H9 (cell line): Measurements from ENCODE around the gene AACS. TPM values are rescaled to one million over a fixed set of nuclear protein-coding genes. Genes with fewer than 3 reads are reported as not detected.

Source experiments
- DNase-seq: peaks from one replicate; pipeline ENCODE4 v3.0.0-alpha.2; 2017
- H2AFZ ChIP-seq: one replicate; pipeline ENCODE4 v1.6.1; 2013; ENCODE audit warnings: mild to moderate bottlenecking, low read length, control low read depth, moderate library complexity
- H2AK5ac ChIP-seq: 2 replicates; pipeline ENCODE4 v1.6.1; 2013; ENCODE audit warnings: low read length, control low read depth, mixed read lengths; ENCODE audit not compliant: insufficient read length
- H2BK120ac ChIP-seq: one replicate; pipeline ENCODE4 v1.6.1; 2013; ENCODE audit warnings: low read depth, mild to moderate bottlenecking, low read length, control low read depth, inconsistent platforms; ENCODE audit not compliant: poor library complexity, severe bottlenecking
- H2BK12ac ChIP-seq: 2 replicates; pipeline ENCODE4 v1.6.1; 2013; ENCODE audit warnings: low read length, control low read depth, mixed read lengths, low read depth; ENCODE audit not compliant: insufficient read length
- H2BK15ac ChIP-seq: 2 replicates; pipeline ENCODE4 v1.6.1; 2013; ENCODE audit warnings: low read depth, low read length, control low read depth
- H2BK20ac ChIP-seq: one replicate; pipeline ENCODE4 v1.6.1; 2013; ENCODE audit warnings: low read depth, mild to moderate bottlenecking, low read length, control low read depth, inconsistent platforms; ENCODE audit not compliant: poor library complexity, severe bottlenecking
- H2BK5ac ChIP-seq: 2 replicates; pipeline ENCODE4 v1.6.1; 2013; ENCODE audit warnings: low read length, control low read depth, mixed read lengths; ENCODE audit not compliant: insufficient read length
- H3K14ac ChIP-seq: 2 replicates; pipeline ENCODE4 v1.6.1; 2013; ENCODE audit warnings: low read length, control low read depth; ENCODE audit not compliant: insufficient read depth
- H3K18ac ChIP-seq: 2 replicates; pipeline ENCODE4 v1.6.1; 2013; ENCODE audit warnings: low read depth, mild to moderate bottlenecking, mixed read lengths, low read length, control low read depth; ENCODE audit not compliant: insufficient read length
- H3K23ac ChIP-seq: 2 replicates; pipeline ENCODE4 v1.6.1; 2013; ENCODE audit warnings: low read length, control low read depth, mixed read lengths, low read depth; ENCODE audit not compliant: insufficient read length
- H3K23me2 ChIP-seq: 2 replicates; pipeline ENCODE4 v1.6.1; 2013; ENCODE audit warnings: low read depth, mild to moderate bottlenecking, mixed read lengths, low read length, control low read depth; ENCODE audit not compliant: insufficient read length, poor library complexity, severe bottlenecking
- H3K27ac ChIP-seq: 2 replicates; pipeline ENCODE4 v1.5.1; 2013; ENCODE audit warnings: low read length, control low read depth, mixed read lengths, low read depth; ENCODE audit not compliant: insufficient read length
- H3K27me3 ChIP-seq: 2 replicates; pipeline ENCODE4 v1.6.1; 2013; ENCODE audit warnings: low read length, control low read depth, inconsistent platforms; ENCODE audit not compliant: insufficient read depth
- H3K4ac ChIP-seq: 2 replicates; pipeline ENCODE4 v1.6.1; 2013; ENCODE audit warnings: low read depth, mild to moderate bottlenecking, control low read depth, inconsistent platforms, low read length, moderate library complexity
- H3K4me1 ChIP-seq: 2 replicates; pipeline ENCODE4 v1.6.1; 2013; ENCODE audit warnings: low read length, control low read depth, inconsistent platforms; ENCODE audit not compliant: insufficient read depth
- H3K4me2 ChIP-seq: 2 replicates; pipeline ENCODE4 v1.6.1; 2013; ENCODE audit warnings: low read length, control low read depth, mixed read lengths; ENCODE audit not compliant: insufficient read length, insufficient read depth
- H3K56ac ChIP-seq: 2 replicates; pipeline ENCODE4 v1.6.1; 2013; ENCODE audit warnings: low read depth, mild to moderate bottlenecking, mixed read lengths, low read length, control low read depth; ENCODE audit not compliant: insufficient read length
- H3K79me1 ChIP-seq: 2 replicates; pipeline ENCODE4 v1.6.1; 2013; ENCODE audit warnings: low read depth, mild to moderate bottlenecking, moderate library complexity, low read length, control low read depth, inconsistent platforms; ENCODE audit not compliant: insufficient read depth, poor library complexity, severe bottlenecking
- H3K79me2 ChIP-seq: 2 replicates; pipeline ENCODE4 v1.6.1; 2013; ENCODE audit warnings: low read length, control low read depth, inconsistent platforms; ENCODE audit not compliant: insufficient read depth
- H3K9ac ChIP-seq: 2 replicates; pipeline ENCODE4 v1.6.1; 2013; ENCODE audit warnings: low read length, control low read depth, mixed read lengths; ENCODE audit not compliant: insufficient read length; ENCODE audit errors: extremely low read depth
- H3K9me3 ChIP-seq: one replicate; pipeline ENCODE4 v1.6.1; 2013; ENCODE audit warnings: low read depth, low read length, inconsistent platforms; ENCODE audit not compliant: control insufficient read depth
- H3T11ph ChIP-seq: one replicate; pipeline ENCODE4 v1.6.1; 2013; ENCODE audit warnings: mild to moderate bottlenecking, low read length, control low read depth, inconsistent platforms
- H4K20me1 ChIP-seq: one replicate; pipeline ENCODE4 v1.6.1; 2013; ENCODE audit not compliant: control insufficient read depth, insufficient read length, insufficient read depth
- H4K5ac ChIP-seq: 2 replicates; pipeline ENCODE4 v1.6.1; 2013; ENCODE audit warnings: low read depth, mild to moderate bottlenecking, mixed read lengths, low read length, control low read depth; ENCODE audit not compliant: insufficient read length
- H4K8ac ChIP-seq: replicated peaks from 2 replicates; pipeline ENCODE4 v1.6.1; 2013; ENCODE audit warnings: low read length, control low read depth, mixed read lengths, low read depth; ENCODE audit not compliant: insufficient read length
- H4K91ac ChIP-seq: 2 replicates; pipeline ENCODE4 v1.6.1; 2013; ENCODE audit warnings: low read depth, mild to moderate bottlenecking, moderate library complexity, mixed read lengths, low read length, control low read depth; ENCODE audit not compliant: insufficient read length
- H3K27ac Mint-ChIP-seq, 3 experiments: 2 replicates in 2 of 3; 3 replicates in 1 of 3; pipeline ENCODE4 v1.8.0; 2020 to 2021; ENCODE audit warnings: mixed read lengths in 3 of 3, mild to moderate bottlenecking in 1 of 3, moderate library complexity in 1 of 3
- H3K27me3 Mint-ChIP-seq: 2 replicates; pipeline ENCODE4 v1.8.0; 2021; ENCODE audit warnings: low read depth, mild to moderate bottlenecking, moderate library complexity, mixed read lengths
- H3K36me3 Mint-ChIP-seq, 3 experiments: 2 replicates in 2 of 3; 3 replicates in 1 of 3; pipeline ENCODE4 v1.8.0; 2020 to 2021; ENCODE audit warnings: low read depth in 3 of 3, mixed read lengths in 3 of 3; ENCODE audit not compliant: insufficient read depth in 1 of 3
- H3K4me1 Mint-ChIP-seq, 2 experiments: 2 replicates each; pipeline ENCODE4 v1.8.0; 2020; ENCODE audit warnings: mixed read lengths in 2 of 2
- H3K4me3 Mint-ChIP-seq, 2 experiments: 2 replicates in 1 of 2; 3 replicates in 1 of 2; pipeline ENCODE4 v1.8.0; 2020 to 2021; ENCODE audit warnings: mild to moderate bottlenecking in 2 of 2, mixed read lengths in 2 of 2, moderate library complexity in 1 of 2
- H3K9me3 Mint-ChIP-seq, 2 experiments: 2 replicates in 1 of 2; 3 replicates in 1 of 2; pipeline ENCODE4 v1.8.0; 2020; ENCODE audit warnings: mild to moderate bottlenecking in 2 of 2, mixed read lengths in 2 of 2, moderate library complexity in 1 of 2
- CTCF ChIP-seq: fragments of 200-600 bp; sonication (generic); conservative IDR thresholded peaks from 3 replicates; pipeline ENCODE4 v1.8.0; 2021; ENCODE audit warnings: antibody characterized with exemption, mild to moderate bottlenecking
- WGBS: extraction: QIAGEN DNeasy Blood & Tissue Kit; methylation state at CpG from one replicate; pipeline ENCODE4 v1.1.7; 2013; ENCODE audit warnings: missing lambda C conversion rate, low lambda C conversion rate, mixed read lengths; ENCODE audit not compliant: insufficient read length; ENCODE audit errors: extremely low coverage; 5-methylcytosine and 5-hydroxymethylcytosine counted together
- total RNA-seq: library from RNA; stranded (reverse); gene quantifications from 2 replicates; pipeline ENCODE4 v1.2.1, GENCODE V29; 2021

The AACS gene
- total RNA-seq, 1 experiment from 2014 or later, result 35.0 TPM

GRCh38 chr12:125129179-125129571 is 63.9 kb downstream of the AACS start:
- no CpG with 5 or more reads among the region's 10 CpGs for WGBS

More at GRCh38 chr12:125129179-125129571, 63.9 kb downstream of the AACS start:
- Mint-ChIP-seq H3K4me3 (no peak overlapping the region), H3K9me3 (no peaks in the 10 kb centered on the region), H3K36me3 (peaks cover 14 to 46% (median 34%) of the 10 kb centered on the region in 3 experiments), H3K27me3 (no peaks in the 10 kb centered on the region), H3K27ac (peak overlapping the region in 1 of 3 experiments; percentile 7; a peak in 1 of 7 replicates), H3K4me1 (peaks cover 3 to 15% of the 10 kb centered on the region in 2 experiments)
- no peak overlapping the region for H2BK5ac ChIP-seq
- H3K9ac ChIP-seq, result no peak overlapping the region
- H2BK120ac ChIP-seq, result no peak overlapping the region
- no peak overlapping the region for H3K4me2 ChIP-seq
- H3T11ph ChIP-seq, result no peak overlapping the region
- H3K79me2 ChIP-seq, result no peaks in the 10 kb centered on the region
- H2BK20ac ChIP-seq, result no peak overlapping the region
- H3K4me1 ChIP-seq, result no peaks in the 10 kb centered on the region
- H3K4ac ChIP-seq, result no peak overlapping the region
- H3K27ac ChIP-seq, result no peak overlapping the region
- no peaks in the 10 kb centered on the region for H3K27me3 ChIP-seq
- no peak overlapping the region for H4K5ac ChIP-seq
- no peak overlapping the region for H2BK12ac ChIP-seq
- no peak for TF ChIP-seq CTCF
- no peak overlapping the region for H3K14ac ChIP-seq
- no peak for DNase-seq
- H4K20me1 ChIP-seq, result no peaks in the 10 kb centered on the region
- H3K23me2 ChIP-seq, result no peaks in the 10 kb centered on the region
- no peak overlapping the region for H3K23ac ChIP-seq
- H3K9me3 ChIP-seq, result no peaks in the 10 kb centered on the region
- H4K8ac ChIP-seq, result no peak overlapping the region
- H2BK15ac ChIP-seq, result no peak overlapping the region
- H2AFZ ChIP-seq, result no peak overlapping the region
- H4K91ac ChIP-seq, result no peak overlapping the region
- H2AK5ac ChIP-seq, result no peak overlapping the region
- no peaks in the 10 kb centered on the region for H3K79me1 ChIP-seq
- H3K18ac ChIP-seq, result no peak overlapping the region
- H3K56ac ChIP-seq, result no peak overlapping the region
